ENCODE measurements around the gene USP19. TPM values are rescaled to one million over a fixed set of nuclear protein-coding genes. Genes with fewer than 3 reads are reported as not detected.

USP19 gene
- total and polyA plus RNA-seq, 2 donors (not counting 1 experiment from before 2014, with no cell fraction given), result 73.5 to 87.3 TPM

DNA sequence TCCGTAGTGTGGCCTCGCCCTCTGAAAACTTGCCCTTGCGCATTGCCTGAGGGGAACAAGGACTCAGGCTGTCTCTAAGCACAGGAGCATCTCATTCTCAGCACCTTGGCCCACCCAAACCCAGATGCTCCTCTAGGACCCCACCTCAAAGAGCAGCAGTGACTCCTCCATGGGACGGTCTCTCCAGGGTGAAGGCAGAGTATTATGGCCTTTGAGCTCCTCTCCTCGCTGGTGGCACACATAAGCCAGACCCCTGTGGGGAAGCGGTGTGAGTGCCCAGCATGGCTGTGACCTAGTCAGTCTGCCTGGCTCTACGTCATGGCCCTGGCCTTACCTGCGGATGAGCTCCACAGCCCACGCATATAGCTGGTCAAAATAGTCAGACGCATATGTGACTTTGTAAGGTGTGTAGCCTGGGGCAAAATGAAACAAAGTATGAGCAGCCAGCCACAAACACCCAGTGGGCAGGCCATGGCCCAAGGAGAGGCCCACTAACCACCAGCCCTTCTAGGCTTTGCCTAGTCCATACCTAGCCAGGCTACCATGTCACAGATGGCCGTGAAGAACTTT, 20.5 kb downstream of the USP19 start:
- H3K27ac Mint-ChIP-seq, result no peak overlapping the region
- Histone ChIP-seq H3K27ac (ENCODE audit: low read length in 2 of 2) (no peak overlapping the region), H3K36me3 (replicated peaks in 1 of 2; ENCODE audit: control extremely low read depth in 1 of 2, control insufficient read depth in 1 of 2, extremely low read depth in 1 of 2, insufficient read depth in 2 of 2, low read length in 1 of 2) (peaks cover 4 to 50% of the 10 kb centered on the region in 2 experiments), H3K4me1 (ENCODE audit: control insufficient read depth in 2 of 2, insufficient read depth in 2 of 2, low read length in 2 of 2) (peaks cover 11 to 18% of the 10 kb centered on the region in 2 donors), H3K4me2 (replicated peaks; ENCODE audit: low read depth, low read length, poor library complexity, severe bottlenecking) (no peak overlapping the region), H3K4me3 (ENCODE audit: control extremely low read depth in 1 of 5, extremely low read depth in 1 of 5, insufficient read depth in 1 of 5, low read depth in 2 of 5, low read length in 4 of 5) (no peak overlapping the region), H3K27me3 (replicated peaks in 1 of 4; ENCODE audit: control extremely low read depth in 1 of 4, control insufficient read depth in 3 of 4, insufficient read depth in 4 of 4, low read length in 3 of 4) (no peaks in the 10 kb centered on the region), H3K79me2 (ENCODE audit: control insufficient read depth, insufficient read depth, low read length) (peaks cover 24% of the 10 kb centered on the region), H3K9me3 (ENCODE audit: control extremely low read depth in 1 of 3, control insufficient read depth in 2 of 3, insufficient read depth in 1 of 3, low read length in 2 of 3) (no peaks in the 10 kb centered on the region), H2AFZ (ENCODE audit: insufficient read depth, low read depth, low read length, poor library complexity, severe bottlenecking) (no peak overlapping the region), H3K9ac (ENCODE audit: low read length) (no peak overlapping the region), H4K20me1 (ENCODE audit: control insufficient read depth, insufficient read depth, low read length, poor library complexity, severe bottlenecking) (no peaks in the 10 kb centered on the region)
- intact Hi-C loops (cut with micrococcal nuclease), result no loop called here
- POLR2A ChIA-PET, result no interaction called here
- H3K4me1 Mint-ChIP-seq, result peaks cover 20% of the 10 kb centered on the region
- H3K9me3 Mint-ChIP-seq (ENCODE audit: insufficient read depth), result no peaks in the 10 kb centered on the region
- ATAC-seq (ENCODE audit: low read depth) (no peak), DNase-seq (no peak)
- no peak overlapping the region for H3K4me3 Mint-ChIP-seq
- TF ChIP-seq EZH2 (IDR thresholded peaks at IDR 0.05; ENCODE audit: borderline replicate concordance, insufficient read depth, low read depth, low read length, poor library complexity, severe bottlenecking), result no peak
- TF ChIP-seq, protein P1, sequence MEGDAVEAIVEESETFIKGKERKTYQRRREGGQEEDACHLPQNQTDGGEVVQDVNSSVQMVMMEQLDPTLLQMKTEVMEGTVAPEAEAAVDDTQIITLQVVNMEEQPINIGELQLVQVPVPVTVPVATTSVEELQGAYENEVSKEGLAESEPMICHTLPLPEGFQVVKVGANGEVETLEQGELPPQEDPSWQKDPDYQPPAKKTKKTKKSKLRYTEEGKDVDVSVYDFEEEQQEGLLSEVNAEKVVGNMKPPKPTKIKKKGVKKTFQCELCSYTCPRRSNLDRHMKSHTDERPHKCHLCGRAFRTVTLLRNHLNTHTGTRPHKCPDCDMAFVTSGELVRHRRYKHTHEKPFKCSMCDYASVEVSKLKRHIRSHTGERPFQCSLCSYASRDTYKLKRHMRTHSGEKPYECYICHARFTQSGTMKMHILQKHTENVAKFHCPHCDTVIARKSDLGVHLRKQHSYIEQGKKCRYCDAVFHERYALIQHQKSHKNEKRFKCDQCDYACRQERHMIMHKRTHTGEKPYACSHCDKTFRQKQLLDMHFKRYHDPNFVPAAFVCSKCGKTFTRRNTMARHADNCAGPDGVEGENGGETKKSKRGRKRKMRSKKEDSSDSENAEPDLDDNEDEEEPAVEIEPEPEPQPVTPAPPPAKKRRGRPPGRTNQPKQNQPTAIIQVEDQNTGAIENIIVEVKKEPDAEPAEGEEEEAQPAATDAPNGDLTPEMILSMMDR (IDR thresholded peaks at IDR 0.05), result no peak
- CTCF ChIA-PET, result interaction anchor here (0.7 kb wide), 1 partner anchor 25 kb away, joined by 3 read pairs; no protein-coding TSS in a partner anchor
- H3K27me3 Mint-ChIP-seq, result no peaks in the 10 kb centered on the region
- 99% methylated on average over 8 of the region's 11 CpGs for WGBS (ENCODE audit: insufficient coverage)

DNA sequence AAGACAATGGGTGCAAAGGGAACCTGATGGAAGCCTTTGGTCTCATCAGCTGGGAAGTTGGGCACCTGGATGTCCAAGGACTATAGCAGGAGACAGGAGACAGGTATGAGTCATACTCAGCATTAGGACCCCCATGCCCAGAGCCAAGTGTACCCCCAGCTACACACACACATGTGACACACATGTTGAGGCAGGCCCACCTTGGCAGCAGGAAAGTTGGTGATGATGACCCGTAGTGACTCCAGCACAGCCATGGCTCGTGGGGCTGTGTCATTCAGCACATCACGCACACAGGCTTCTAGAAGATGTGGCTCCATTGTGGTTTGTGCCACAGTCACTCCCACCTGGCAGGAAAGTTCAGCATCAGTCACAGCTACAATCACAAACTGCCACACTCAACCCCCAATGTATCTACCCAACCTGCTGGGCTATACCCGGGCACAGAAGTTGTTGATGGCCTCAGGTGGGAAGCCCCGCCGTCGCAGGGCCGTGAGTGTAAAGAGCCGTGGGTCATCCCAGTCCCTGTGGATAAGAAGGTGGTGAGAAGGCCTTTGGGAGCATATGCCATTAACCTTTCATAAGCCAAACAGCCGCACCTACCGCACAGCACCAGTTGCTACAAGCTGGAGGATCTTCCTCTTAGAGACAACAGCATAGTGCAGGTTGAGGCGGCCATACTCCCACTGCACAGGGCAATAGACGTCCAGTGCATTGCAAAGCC, 21.6 kb downstream of the USP19 start:
- H3K9me3 Mint-ChIP-seq (ENCODE audit: insufficient read depth), result no peaks in the 10 kb centered on the region
- H3K4me3 Mint-ChIP-seq, result no peak overlapping the region
- no peak for DNase-seq
- Histone ChIP-seq H3K4me3 (ENCODE audit: control extremely low read depth in 1 of 5, extremely low read depth in 1 of 5, insufficient read depth in 1 of 5, low read depth in 2 of 5, low read length in 4 of 5) (no peak overlapping the region), H3K27me3 (replicated peaks in 1 of 4; ENCODE audit: control extremely low read depth in 1 of 4, control insufficient read depth in 3 of 4, insufficient read depth in 4 of 4, low read length in 3 of 4) (no peaks in the 10 kb centered on the region), H2AFZ (ENCODE audit: insufficient read depth, low read depth, low read length, poor library complexity, severe bottlenecking) (no peak overlapping the region), H3K9me3 (ENCODE audit: control extremely low read depth in 1 of 3, control insufficient read depth in 2 of 3, insufficient read depth in 1 of 3, low read length in 2 of 3) (peaks cover 0 to 2% (median 0%) of the 10 kb centered on the region in 3 donors), H3K27ac (ENCODE audit: low read length in 2 of 2) (no peak overlapping the region), H3K4me1 (ENCODE audit: control insufficient read depth in 2 of 2, insufficient read depth in 2 of 2, low read length in 2 of 2) (peaks cover 12 to 20% of the 10 kb centered on the region in 2 donors), H3K79me2 (ENCODE audit: control insufficient read depth, insufficient read depth, low read length) (peaks cover 13% of the 10 kb centered on the region), H3K9ac (ENCODE audit: low read length) (no peak overlapping the region), H3K36me3 (replicated peaks in 1 of 2; ENCODE audit: control extremely low read depth in 1 of 2, control insufficient read depth in 1 of 2, extremely low read depth in 1 of 2, insufficient read depth in 2 of 2, low read length in 1 of 2) (peaks cover 4 to 50% of the 10 kb centered on the region in 2 experiments), H4K20me1 (ENCODE audit: control insufficient read depth, insufficient read depth, low read length, poor library complexity, severe bottlenecking) (no peaks in the 10 kb centered on the region), H3K4me2 (replicated peaks; ENCODE audit: low read depth, low read length, poor library complexity, severe bottlenecking) (no peak overlapping the region)
- H3K27ac Mint-ChIP-seq, result no peak overlapping the region
- no peaks in the 10 kb centered on the region for H3K27me3 Mint-ChIP-seq
- H3K4me1 Mint-ChIP-seq, result peaks cover 17% of the 10 kb centered on the region
- no peak for ATAC-seq (ENCODE audit: low read depth)
- CTCF ChIA-PET, result interaction anchor here (0.9 kb wide), 1 partner anchor 90 kb away, joined by 3 read pairs; no protein-coding TSS in a partner anchor
- POLR2A ChIA-PET, result no interaction called here
- WGBS (ENCODE audit: insufficient coverage), result 100% methylated on average over 6 of the region's 13 CpGs
- TF ChIP-seq EZH2 (IDR thresholded peaks at IDR 0.05; ENCODE audit: borderline replicate concordance, insufficient read depth, low read depth, low read length, poor library complexity, severe bottlenecking), result no peak
- TF ChIP-seq, protein P1 (IDR thresholded peaks at IDR 0.05), result no peak
- intact Hi-C loops (cut with micrococcal nuclease), result no loop called here
